ENCODE measurements around the gene TOX2.

TOX2 gene

DNA sequence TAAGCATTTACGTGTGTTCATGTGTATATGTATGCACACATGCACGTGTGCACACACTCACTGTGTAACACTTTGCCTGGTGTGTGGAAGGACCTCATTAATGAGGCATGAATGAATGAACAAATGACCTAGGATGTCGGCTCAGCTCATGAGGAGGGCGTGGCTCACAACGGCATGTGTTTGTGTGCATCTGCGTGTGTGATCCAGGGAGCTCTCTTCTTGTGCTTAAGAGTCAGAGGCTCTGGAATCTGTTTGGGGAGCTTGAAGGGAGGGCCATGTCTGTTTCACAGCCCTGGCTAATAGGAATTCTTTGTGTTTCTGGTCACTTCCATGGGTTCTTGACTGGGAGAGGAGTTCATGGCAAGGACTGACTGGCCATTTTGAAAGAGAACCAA is 32.7 kb downstream of the TOX2 start:
- H3K27ac ChIP-seq: no peak overlapping the region
- H3K4me3 ChIP-seq (ENCODE audit: low read depth, low read length): no peak overlapping the region
- H3K9me3 ChIP-seq (ENCODE audit: control insufficient read depth, low read length): no peaks in the 10 kb centered on the region
- H2AFZ ChIP-seq: no peak overlapping the region
- H3K79me2 ChIP-seq: no peaks in the 10 kb centered on the region
- no peak overlapping the region for H3K4me2 ChIP-seq (ENCODE audit: low read length)
- H3K27me3 ChIP-seq (ENCODE audit: control insufficient read depth, insufficient read depth, low read length): no peaks in the 10 kb centered on the region
- no peaks in the 10 kb centered on the region for H3K36me3 ChIP-seq (ENCODE audit: control insufficient read depth, insufficient read depth, low read length)
- no peak for TF ChIP-seq CTCF (IDR thresholded peaks at IDR 0.05)
- peaks cover 24% of the 10 kb centered on the region for H3K4me1 ChIP-seq
- H3K9ac ChIP-seq: no peak overlapping the region

DNA sequence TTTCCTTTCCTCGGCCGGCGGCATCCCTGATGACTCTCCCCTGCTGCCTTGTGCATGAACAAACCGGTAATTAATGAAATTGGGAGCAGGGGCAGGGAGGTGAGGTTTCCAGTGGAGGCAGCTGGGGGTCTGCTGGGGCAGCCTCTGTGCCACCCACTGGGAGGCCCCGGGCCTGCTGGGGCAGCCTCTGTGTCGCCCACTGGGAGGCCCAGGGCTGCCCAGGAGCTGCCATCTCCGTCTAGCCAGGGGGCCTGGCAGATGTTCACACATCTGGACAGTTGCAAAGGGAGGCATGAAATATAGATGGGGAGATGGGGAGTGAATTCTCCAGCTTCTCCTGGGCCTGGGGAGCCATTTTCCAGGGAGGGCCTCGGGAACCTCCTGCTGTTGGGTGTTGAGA is 33.8 kb downstream of the TOX2 start:
- Histone ChIP-seq H2AFZ (no peak overlapping the region), H3K36me3 (ENCODE audit: control insufficient read depth, insufficient read depth, low read length) (no peaks in the 10 kb centered on the region), H3K79me2 (no peaks in the 10 kb centered on the region), H3K4me2 (ENCODE audit: low read length) (no peak overlapping the region), H3K27ac (no peak overlapping the region), H3K9ac (no peak overlapping the region), H3K27me3 (ENCODE audit: control insufficient read depth, insufficient read depth, low read length) (no peaks in the 10 kb centered on the region), H3K4me3 (ENCODE audit: low read depth, low read length) (no peak overlapping the region), H3K4me1 (peaks cover 21% of the 10 kb centered on the region), H3K9me3 (ENCODE audit: control insufficient read depth, low read length) (no peaks in the 10 kb centered on the region)
- no peak for TF ChIP-seq CTCF (IDR thresholded peaks at IDR 0.05)

DNA sequence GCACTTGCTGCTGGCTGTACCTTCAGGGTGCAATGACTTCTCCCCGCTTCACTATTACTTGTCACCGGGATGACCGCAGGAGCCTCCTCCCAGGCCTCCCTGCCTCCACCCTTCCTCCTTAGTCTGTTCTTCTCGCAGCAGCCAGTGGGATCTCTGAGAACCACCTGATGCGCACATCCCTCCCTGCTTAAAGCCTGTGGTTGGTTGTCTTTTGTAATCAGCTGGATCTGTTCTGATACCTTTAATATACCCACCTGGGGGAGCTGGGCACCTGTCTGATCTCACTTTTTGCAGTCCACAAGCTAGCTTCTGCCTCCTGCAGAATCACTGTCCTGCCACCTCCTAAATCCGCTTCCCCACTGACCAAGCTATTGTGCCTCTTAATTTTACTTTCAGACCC is 34.6 kb downstream of the TOX2 start:
- Histone ChIP-seq H3K27me3 (ENCODE audit: control insufficient read depth, insufficient read depth, low read length) (no peaks in the 10 kb centered on the region), H3K36me3 (ENCODE audit: control insufficient read depth, insufficient read depth, low read length) (no peaks in the 10 kb centered on the region), H3K9ac (no peak overlapping the region), H3K4me1 (peaks cover 21% of the 10 kb centered on the region), H3K9me3 (ENCODE audit: control insufficient read depth, low read length) (no peaks in the 10 kb centered on the region), H3K4me2 (ENCODE audit: low read length) (no peak overlapping the region), H2AFZ (no peak overlapping the region), H3K27ac (no peak overlapping the region), H3K4me3 (ENCODE audit: low read depth, low read length) (no peak overlapping the region), H3K79me2 (no peaks in the 10 kb centered on the region)
- TF ChIP-seq CTCF (IDR thresholded peaks at IDR 0.05): no peak

- no peak for TF ChIP-seq CTCF (IDR thresholded peaks at IDR 0.05)
- H3K4me2 ChIP-seq (ENCODE audit: low read length): peak overlapping the region; percentile 9
- no peaks in the 10 kb centered on the region for H3K9me3 ChIP-seq (ENCODE audit: control insufficient read depth, low read length)
- H3K9ac ChIP-seq: no peak overlapping the region
- H3K4me1 ChIP-seq: peaks cover 21% of the 10 kb centered on the region
- no peaks in the 10 kb centered on the region for H3K79me2 ChIP-seq
- no peak overlapping the region for H3K4me3 ChIP-seq (ENCODE audit: low read depth, low read length)
- H3K27me3 ChIP-seq (ENCODE audit: control insufficient read depth, insufficient read depth, low read length): no peaks in the 10 kb centered on the region
- H3K36me3 ChIP-seq (ENCODE audit: control insufficient read depth, insufficient read depth, low read length): no peaks in the 10 kb centered on the region
- no peak overlapping the region for H3K27ac ChIP-seq
- H2AFZ ChIP-seq: peak overlapping the region; percentile 76
Measured at GRCh38 chr20:43949741-43950618, 35.3 kb downstream of the TOX2 start.

All from parathyroid adenoma (tissue), 2 donors.